ENCODE measurements around the gene RPL31. TPM values are rescaled to one million over a fixed set of nuclear protein-coding genes. Genes with fewer than 3 reads are reported as not detected.

Gene RPL31
- total RNA-seq, 1 experiment from 2014 or later: 1,893 TPM

GRCh38 chr2:101023327-101024107, 21.4 kb downstream of the RPL31 start:
- H3K4me2 ChIP-seq (ENCODE audit: insufficient read depth, insufficient read length, low read length): no peak overlapping the region
- H3K4me1 ChIP-seq (ENCODE audit: insufficient read depth, low read length): no peaks in the 10 kb centered on the region
- H2BK120ac ChIP-seq (ENCODE audit: low read depth, low read length, poor library complexity, severe bottlenecking): no peak overlapping the region
- Mint-ChIP-seq H3K9me3 (no peaks in the 10 kb centered on the region), H3K4me1 (peaks cover 14 to 20% of the 10 kb centered on the region in 2 experiments), H3K36me3 (ENCODE audit: insufficient read depth in 1 of 3, low read depth in 3 of 3) (peaks cover 22 to 47% (median 31%) of the 10 kb centered on the region in 3 experiments), H3K27me3 (ENCODE audit: low read depth) (no peaks in the 10 kb centered on the region; the same call in 1 of the 2 replicates), H3K27ac (no peak overlapping the region), H3K4me3 (no peak overlapping the region)
- H2BK12ac ChIP-seq (ENCODE audit: insufficient read length, low read depth, low read length): no peak overlapping the region
- H2AK5ac ChIP-seq (ENCODE audit: insufficient read length, low read length): no peak overlapping the region
- no peak overlapping the region for H4K8ac ChIP-seq (replicated peaks; ENCODE audit: insufficient read length, low read depth, low read length)
- H3K27ac ChIP-seq (ENCODE audit: insufficient read length, low read depth, low read length): no peak overlapping the region
- no peak overlapping the region for H2BK5ac ChIP-seq (ENCODE audit: insufficient read length, low read length)
- H3K18ac ChIP-seq (ENCODE audit: insufficient read length, low read depth, low read length): no peak overlapping the region
- H3K79me2 ChIP-seq (ENCODE audit: insufficient read depth, low read length): no peaks in the 10 kb centered on the region
- no peak overlapping the region for H2AFZ ChIP-seq (ENCODE audit: low read length)
- no peak overlapping the region for H3K56ac ChIP-seq (ENCODE audit: insufficient read length, low read depth, low read length)
- H4K20me1 ChIP-seq (ENCODE audit: control insufficient read depth, insufficient read depth, insufficient read length): no peaks in the 10 kb centered on the region
- H3K23ac ChIP-seq (ENCODE audit: insufficient read length, low read depth, low read length): no peak overlapping the region
- H3K27me3 ChIP-seq (ENCODE audit: insufficient read depth, low read length): no peaks in the 10 kb centered on the region
- H3K23me2 ChIP-seq (ENCODE audit: insufficient read length, low read depth, low read length, poor library complexity, severe bottlenecking): no peaks in the 10 kb centered on the region
- H2BK20ac ChIP-seq (ENCODE audit: low read depth, low read length, poor library complexity, severe bottlenecking): no peak overlapping the region
- H3K9me3 ChIP-seq (ENCODE audit: control insufficient read depth, low read depth, low read length): no peaks in the 10 kb centered on the region
- no peak overlapping the region for H2BK15ac ChIP-seq (ENCODE audit: low read depth, low read length)
- H3K14ac ChIP-seq (ENCODE audit: insufficient read depth, low read length): no peak overlapping the region
- no peak overlapping the region for H3T11ph ChIP-seq (ENCODE audit: low read length)
- TF ChIP-seq CTCF (conservative IDR thresholded peaks at IDR 0.05): no peak
- WGBS (ENCODE audit: extremely low coverage, insufficient read length, low lambda C conversion rate): no CpG with 5 or more reads among the region's 6 CpGs
- H3K79me1 ChIP-seq (ENCODE audit: insufficient read depth, low read depth, low read length, poor library complexity, severe bottlenecking): no peaks in the 10 kb centered on the region
- no peak overlapping the region for H3K4ac ChIP-seq (ENCODE audit: low read depth, low read length)
- no peak overlapping the region for H4K5ac ChIP-seq (ENCODE audit: insufficient read length, low read depth, low read length)
- DNase-seq: no peak
- H4K91ac ChIP-seq (ENCODE audit: insufficient read length, low read depth, low read length): no peak overlapping the region
- H3K9ac ChIP-seq (ENCODE audit: extremely low read depth, insufficient read length, low read length): no peak overlapping the region
